ENCODE results near the gene NUP205.

DNA sequence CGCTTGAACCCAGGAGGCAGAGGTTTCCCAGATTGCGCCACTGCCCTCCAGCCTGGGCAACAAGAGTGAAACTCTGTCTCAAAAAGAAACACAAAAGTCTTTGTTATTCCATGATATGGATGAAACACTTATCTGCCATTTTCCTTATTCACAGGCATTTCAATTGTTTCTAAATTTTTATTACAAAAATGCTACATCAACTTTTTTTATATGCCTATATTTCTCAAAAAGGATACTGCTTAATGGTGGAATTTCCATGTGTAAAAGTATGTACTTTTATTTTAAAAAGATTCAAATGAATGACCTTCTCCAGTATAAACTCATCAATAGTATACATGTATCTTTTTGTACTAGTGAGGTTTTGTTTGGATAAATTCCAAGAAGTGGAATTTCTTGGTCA is 62.7 kb downstream of the NUP205 start:
- TF ChIP-seq POLR2A (IDR thresholded peaks at IDR 0.05) = no peak
- TF ChIP-seq, protein P1, sequence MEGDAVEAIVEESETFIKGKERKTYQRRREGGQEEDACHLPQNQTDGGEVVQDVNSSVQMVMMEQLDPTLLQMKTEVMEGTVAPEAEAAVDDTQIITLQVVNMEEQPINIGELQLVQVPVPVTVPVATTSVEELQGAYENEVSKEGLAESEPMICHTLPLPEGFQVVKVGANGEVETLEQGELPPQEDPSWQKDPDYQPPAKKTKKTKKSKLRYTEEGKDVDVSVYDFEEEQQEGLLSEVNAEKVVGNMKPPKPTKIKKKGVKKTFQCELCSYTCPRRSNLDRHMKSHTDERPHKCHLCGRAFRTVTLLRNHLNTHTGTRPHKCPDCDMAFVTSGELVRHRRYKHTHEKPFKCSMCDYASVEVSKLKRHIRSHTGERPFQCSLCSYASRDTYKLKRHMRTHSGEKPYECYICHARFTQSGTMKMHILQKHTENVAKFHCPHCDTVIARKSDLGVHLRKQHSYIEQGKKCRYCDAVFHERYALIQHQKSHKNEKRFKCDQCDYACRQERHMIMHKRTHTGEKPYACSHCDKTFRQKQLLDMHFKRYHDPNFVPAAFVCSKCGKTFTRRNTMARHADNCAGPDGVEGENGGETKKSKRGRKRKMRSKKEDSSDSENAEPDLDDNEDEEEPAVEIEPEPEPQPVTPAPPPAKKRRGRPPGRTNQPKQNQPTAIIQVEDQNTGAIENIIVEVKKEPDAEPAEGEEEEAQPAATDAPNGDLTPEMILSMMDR (IDR thresholded peaks at IDR 0.05) = no peak

Measured in right lobe of liver (tissue), 4 donors.